ENCODE results near the gene CDC34. TPM values are rescaled to one million over a fixed set of nuclear protein-coding genes. Genes with fewer than 3 reads are reported as not detected.

CDC34 gene
- total RNA-seq, 1 experiment from 2014 or later, result 112 TPM

DNA sequence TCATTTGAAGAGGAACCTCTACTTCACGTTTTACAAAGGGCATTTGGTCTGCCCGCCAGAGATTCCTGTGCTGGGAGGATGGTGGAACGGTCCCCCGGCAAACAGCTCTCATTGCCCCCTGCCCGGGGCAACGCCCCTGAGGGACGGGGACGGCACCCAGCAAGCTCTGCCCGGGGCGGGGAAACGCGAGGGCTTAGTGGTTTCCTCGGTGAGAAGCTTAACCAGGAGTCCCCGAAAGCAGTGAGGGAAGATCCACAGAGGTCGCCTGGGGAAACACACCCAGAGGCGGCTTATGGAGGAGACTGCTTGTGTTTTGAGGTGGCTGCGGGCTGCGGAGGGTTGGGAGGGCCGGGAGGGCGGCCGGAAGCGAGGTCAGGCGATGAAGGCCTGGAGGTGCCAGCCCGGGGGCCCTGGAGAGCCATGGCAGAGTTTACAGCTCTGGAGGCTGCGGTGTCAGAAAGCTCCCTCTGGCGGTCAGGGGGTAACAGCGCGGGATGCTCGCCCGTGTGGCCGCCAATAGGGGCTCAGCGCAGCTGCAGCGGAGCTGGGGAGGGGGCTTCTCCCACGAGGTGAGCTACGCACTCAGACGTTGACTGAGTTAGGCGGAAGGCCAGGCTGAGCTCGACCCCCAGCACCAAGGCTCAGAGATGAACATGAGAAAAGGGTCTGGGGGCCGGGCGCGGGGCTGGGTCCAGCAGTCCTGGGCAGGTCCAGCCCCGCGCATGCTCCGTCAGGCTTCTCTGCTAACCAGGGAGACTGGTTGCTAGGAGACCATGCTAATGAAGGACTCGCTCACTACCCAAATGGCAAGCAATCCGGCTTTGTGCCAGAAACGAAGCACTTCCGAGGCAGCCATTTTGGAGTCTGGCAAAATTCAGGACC is 24.9 kb upstream of the CDC34 start:
- no peaks in the 10 kb centered on the region for H3K9me3 ChIP-seq (ENCODE audit: control insufficient read depth, low read depth, low read length)
- H2AFZ ChIP-seq (ENCODE audit: low read length), result no peak overlapping the region
- Mint-ChIP-seq H3K4me1 (peaks cover 21 to 24% of the 10 kb centered on the region in 2 experiments), H3K27me3 (ENCODE audit: low read depth) (peaks cover 20% of the 10 kb centered on the region), H3K36me3 (ENCODE audit: insufficient read depth in 1 of 3, low read depth in 3 of 3) (peaks cover 10 to 16% (median 10%) of the 10 kb centered on the region in 3 experiments; a peak in 6 of 7 replicates), H3K27ac (peak overlapping the region; percentile 99 to 100 (median 100)), H3K9me3 (peaks cover 5 to 7% of the 10 kb centered on the region in 2 experiments; a peak in 3 of 5 replicates), H3K4me3 (peak overlapping the region; percentile 74 to 94)
- H3K56ac ChIP-seq (ENCODE audit: insufficient read length, low read depth, low read length), result no peak overlapping the region
- peak overlapping the region; percentile 56 for H3K9ac ChIP-seq (ENCODE audit: extremely low read depth, insufficient read length, low read length)
- H3K14ac ChIP-seq (ENCODE audit: insufficient read depth, low read length), result peak overlapping the region; percentile 84
- TF ChIP-seq, protein P1, sequence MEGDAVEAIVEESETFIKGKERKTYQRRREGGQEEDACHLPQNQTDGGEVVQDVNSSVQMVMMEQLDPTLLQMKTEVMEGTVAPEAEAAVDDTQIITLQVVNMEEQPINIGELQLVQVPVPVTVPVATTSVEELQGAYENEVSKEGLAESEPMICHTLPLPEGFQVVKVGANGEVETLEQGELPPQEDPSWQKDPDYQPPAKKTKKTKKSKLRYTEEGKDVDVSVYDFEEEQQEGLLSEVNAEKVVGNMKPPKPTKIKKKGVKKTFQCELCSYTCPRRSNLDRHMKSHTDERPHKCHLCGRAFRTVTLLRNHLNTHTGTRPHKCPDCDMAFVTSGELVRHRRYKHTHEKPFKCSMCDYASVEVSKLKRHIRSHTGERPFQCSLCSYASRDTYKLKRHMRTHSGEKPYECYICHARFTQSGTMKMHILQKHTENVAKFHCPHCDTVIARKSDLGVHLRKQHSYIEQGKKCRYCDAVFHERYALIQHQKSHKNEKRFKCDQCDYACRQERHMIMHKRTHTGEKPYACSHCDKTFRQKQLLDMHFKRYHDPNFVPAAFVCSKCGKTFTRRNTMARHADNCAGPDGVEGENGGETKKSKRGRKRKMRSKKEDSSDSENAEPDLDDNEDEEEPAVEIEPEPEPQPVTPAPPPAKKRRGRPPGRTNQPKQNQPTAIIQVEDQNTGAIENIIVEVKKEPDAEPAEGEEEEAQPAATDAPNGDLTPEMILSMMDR (conservative IDR thresholded peaks at IDR 0.05), result peak; percentile 99
- peak overlapping the region; percentile 80 for H3K4me2 ChIP-seq (ENCODE audit: insufficient read depth, insufficient read length, low read length)
- WGBS (ENCODE audit: extremely low coverage, insufficient read length, low lambda C conversion rate), result no CpG with 5 or more reads among the region's 48 CpGs
- H4K5ac ChIP-seq (ENCODE audit: insufficient read length, low read depth, low read length), result peak overlapping the region; percentile 17
- no peak overlapping the region for H3K4ac ChIP-seq (ENCODE audit: low read depth, low read length)
- no peak overlapping the region for H2BK120ac ChIP-seq (ENCODE audit: low read depth, low read length, poor library complexity, severe bottlenecking)
- H4K8ac ChIP-seq (replicated peaks; ENCODE audit: insufficient read length, low read depth, low read length), result no peak overlapping the region
- no peaks in the 10 kb centered on the region for H3K4me1 ChIP-seq (ENCODE audit: insufficient read depth, low read length)
- H3K79me1 ChIP-seq (ENCODE audit: insufficient read depth, low read depth, low read length, poor library complexity, severe bottlenecking), result no peaks in the 10 kb centered on the region
- H3K79me2 ChIP-seq (ENCODE audit: insufficient read depth, low read length), result no peaks in the 10 kb centered on the region
- H2BK15ac ChIP-seq (ENCODE audit: low read depth, low read length), result no peak overlapping the region
- H2AK5ac ChIP-seq (ENCODE audit: insufficient read length, low read length), result no peak overlapping the region
- H2BK12ac ChIP-seq (ENCODE audit: insufficient read length, low read depth, low read length), result no peak overlapping the region
- peak overlapping the region; percentile 66 for H2BK5ac ChIP-seq (ENCODE audit: insufficient read length, low read length)
- no peak overlapping the region for H3T11ph ChIP-seq (ENCODE audit: low read length)
- peaks cover 2% of the 10 kb centered on the region for H4K20me1 ChIP-seq (ENCODE audit: control insufficient read depth, insufficient read depth, insufficient read length)
- H3K27ac ChIP-seq (ENCODE audit: insufficient read length, low read depth, low read length), result peak overlapping the region; percentile 56
- H2BK20ac ChIP-seq (ENCODE audit: low read depth, low read length, poor library complexity, severe bottlenecking), result no peak overlapping the region
- H3K18ac ChIP-seq (ENCODE audit: insufficient read length, low read depth, low read length), result peak overlapping the region; percentile 83
- peaks cover 8% of the 10 kb centered on the region for H3K23me2 ChIP-seq (ENCODE audit: insufficient read length, low read depth, low read length, poor library complexity, severe bottlenecking)
- no peak overlapping the region for H3K23ac ChIP-seq (ENCODE audit: insufficient read length, low read depth, low read length)
- no peak overlapping the region for H4K91ac ChIP-seq (ENCODE audit: insufficient read length, low read depth, low read length)
- H3K27me3 ChIP-seq (ENCODE audit: insufficient read depth, low read length), result no peaks in the 10 kb centered on the region
- DNase-seq, result peak; percentile 98

Data from H9 (cell line).